ENCODE results near the gene PGP.

PGP gene

GRCh38 chr16:2190659-2191445, 23.8 kb downstream of the PGP start:
- no peaks in the 10 kb centered on the region for H3K36me3 ChIP-seq (ENCODE audit: control insufficient read depth, insufficient read depth, low read length)
- H3K4me1 ChIP-seq (ENCODE audit: control insufficient read depth, insufficient read depth, low read length), result peaks cover 10% of the 10 kb centered on the region
- no peak overlapping the region for H3K4me3 ChIP-seq (ENCODE audit: low read length)
- no peaks in the 10 kb centered on the region for H3K9me3 ChIP-seq (ENCODE audit: control insufficient read depth, low read length)
- peaks cover 20% of the 10 kb centered on the region for H3K27me3 ChIP-seq (ENCODE audit: control insufficient read depth, insufficient read depth, low read length)
- no peak overlapping the region for H3K9ac ChIP-seq (ENCODE audit: low read length)

- Histone ChIP-seq H3K9ac (ENCODE audit: low read length) (no peak overlapping the region), H3K36me3 (ENCODE audit: control insufficient read depth, insufficient read depth, low read length) (no peaks in the 10 kb centered on the region), H3K27me3 (ENCODE audit: control insufficient read depth, insufficient read depth, low read length) (peaks cover 13% of the 10 kb centered on the region), H3K4me3 (ENCODE audit: low read length) (no peak overlapping the region), H3K4me1 (ENCODE audit: control insufficient read depth, insufficient read depth, low read length) (peaks cover 3% of the 10 kb centered on the region), H3K9me3 (ENCODE audit: control insufficient read depth, low read length) (no peaks in the 10 kb centered on the region)
Measured at GRCh38 chr16:2190002-2190658, 24.5 kb downstream of the PGP start.

GRCh38 chr16:2189252-2189893, 25.3 kb downstream of the PGP start:
- Histone ChIP-seq H3K27me3 (ENCODE audit: control insufficient read depth, insufficient read depth, low read length) (peaks cover 5% of the 10 kb centered on the region), H3K4me1 (ENCODE audit: control insufficient read depth, insufficient read depth, low read length) (no peaks in the 10 kb centered on the region)

GRCh38 chr16:2188395-2188794, 26.2 kb downstream of the PGP start:
- H3K36me3 ChIP-seq (ENCODE audit: control insufficient read depth, insufficient read depth, low read length), result no peaks in the 10 kb centered on the region
- H3K4me3 ChIP-seq (ENCODE audit: low read length), result no peak overlapping the region
- H3K4me1 ChIP-seq (ENCODE audit: control insufficient read depth, insufficient read depth, low read length), result no peaks in the 10 kb centered on the region
- H3K9me3 ChIP-seq (ENCODE audit: control insufficient read depth, low read length), result no peaks in the 10 kb centered on the region
- no peak overlapping the region for H3K9ac ChIP-seq (ENCODE audit: low read length)
- H3K27me3 ChIP-seq (ENCODE audit: control insufficient read depth, insufficient read depth, low read length), result no peaks in the 10 kb centered on the region

More at GRCh38 chr16:2189252-2189893, 25.3 kb downstream of the PGP start:
- no peak overlapping the region for H3K9ac ChIP-seq (ENCODE audit: low read length)
- no peaks in the 10 kb centered on the region for H3K36me3 ChIP-seq (ENCODE audit: control insufficient read depth, insufficient read depth, low read length)
- H3K4me3 ChIP-seq (ENCODE audit: low read length), result no peak overlapping the region
- H3K9me3 ChIP-seq (ENCODE audit: control insufficient read depth, low read length), result no peaks in the 10 kb centered on the region

GRCh38 chr16:2187212-2187611, 27.4 kb downstream of the PGP start:
- no peaks in the 10 kb centered on the region for H3K36me3 ChIP-seq (ENCODE audit: control insufficient read depth, insufficient read depth, low read length)
- no peak overlapping the region for H3K9ac ChIP-seq (ENCODE audit: low read length)
- no peak overlapping the region for H3K4me3 ChIP-seq (ENCODE audit: low read length)
- no peaks in the 10 kb centered on the region for H3K4me1 ChIP-seq (ENCODE audit: control insufficient read depth, insufficient read depth, low read length)
- no peaks in the 10 kb centered on the region for H3K9me3 ChIP-seq (ENCODE audit: control insufficient read depth, low read length)
- no peaks in the 10 kb centered on the region for H3K27me3 ChIP-seq (ENCODE audit: control insufficient read depth, insufficient read depth, low read length)

GRCh38 chr16:2186505-2186904, 28.1 kb downstream of the PGP start:
- Histone ChIP-seq H3K9me3 (ENCODE audit: control insufficient read depth, low read length) (no peaks in the 10 kb centered on the region), H3K9ac (ENCODE audit: low read length) (no peak overlapping the region), H3K4me3 (ENCODE audit: low read length) (no peak overlapping the region), H3K27me3 (ENCODE audit: control insufficient read depth, insufficient read depth, low read length) (no peaks in the 10 kb centered on the region), H3K36me3 (ENCODE audit: control insufficient read depth, insufficient read depth, low read length) (no peaks in the 10 kb centered on the region), H3K4me1 (ENCODE audit: control insufficient read depth, insufficient read depth, low read length) (no peaks in the 10 kb centered on the region)

- Histone ChIP-seq H3K4me1 (ENCODE audit: control insufficient read depth, insufficient read depth, low read length) (no peaks in the 10 kb centered on the region), H3K9ac (ENCODE audit: low read length) (no peak overlapping the region), H3K27me3 (ENCODE audit: control insufficient read depth, insufficient read depth, low read length) (no peaks in the 10 kb centered on the region), H3K36me3 (ENCODE audit: control insufficient read depth, insufficient read depth, low read length) (no peaks in the 10 kb centered on the region), H3K4me3 (ENCODE audit: low read length) (no peak overlapping the region), H3K9me3 (ENCODE audit: control insufficient read depth, low read length) (no peaks in the 10 kb centered on the region)
Measured at GRCh38 chr16:2186064-2186463, 28.6 kb downstream of the PGP start.

- H3K9me3 ChIP-seq (ENCODE audit: control insufficient read depth, low read length), result no peaks in the 10 kb centered on the region
- H3K4me3 ChIP-seq (ENCODE audit: low read length), result no peak overlapping the region
- no peaks in the 10 kb centered on the region for H3K27me3 ChIP-seq (ENCODE audit: control insufficient read depth, insufficient read depth, low read length)
- no peak overlapping the region for H3K9ac ChIP-seq (ENCODE audit: low read length)
- H3K36me3 ChIP-seq (ENCODE audit: control insufficient read depth, insufficient read depth, low read length), result no peaks in the 10 kb centered on the region
- no peaks in the 10 kb centered on the region for H3K4me1 ChIP-seq (ENCODE audit: control insufficient read depth, insufficient read depth, low read length)
Measured at GRCh38 chr16:2184962-2185361, 29.7 kb downstream of the PGP start.

- no peaks in the 10 kb centered on the region for H3K36me3 ChIP-seq (ENCODE audit: control insufficient read depth, insufficient read depth, low read length)
- no peak overlapping the region for H3K4me3 ChIP-seq (ENCODE audit: low read length)
- no peak overlapping the region for H3K9ac ChIP-seq (ENCODE audit: low read length)
Measured at GRCh38 chr16:2184346-2184745, 30.3 kb downstream of the PGP start.

GRCh38 chr16:2183671-2184070, 31.0 kb downstream of the PGP start:
- H3K4me3 ChIP-seq (ENCODE audit: low read length), result no peak overlapping the region
- no peaks in the 10 kb centered on the region for H3K4me1 ChIP-seq (ENCODE audit: control insufficient read depth, insufficient read depth, low read length)
- H3K9me3 ChIP-seq (ENCODE audit: control insufficient read depth, low read length), result no peaks in the 10 kb centered on the region
- H3K27me3 ChIP-seq (ENCODE audit: control insufficient read depth, insufficient read depth, low read length), result no peaks in the 10 kb centered on the region
- H3K36me3 ChIP-seq (ENCODE audit: control insufficient read depth, insufficient read depth, low read length), result no peaks in the 10 kb centered on the region
- no peak overlapping the region for H3K9ac ChIP-seq (ENCODE audit: low read length)

More at GRCh38 chr16:2184346-2184745, 30.3 kb downstream of the PGP start:
- Histone ChIP-seq H3K27me3 (ENCODE audit: control insufficient read depth, insufficient read depth, low read length) (no peaks in the 10 kb centered on the region), H3K4me1 (ENCODE audit: control insufficient read depth, insufficient read depth, low read length) (no peaks in the 10 kb centered on the region), H3K9me3 (ENCODE audit: control insufficient read depth, low read length) (no peaks in the 10 kb centered on the region)

GRCh38 chr16:2181952-2182351, 32.7 kb downstream of the PGP start:
- Histone ChIP-seq H3K36me3 (ENCODE audit: control insufficient read depth, insufficient read depth, low read length) (no peaks in the 10 kb centered on the region), H3K27me3 (ENCODE audit: control insufficient read depth, insufficient read depth, low read length) (no peaks in the 10 kb centered on the region)

More at GRCh38 chr16:2181952-2182351, 32.7 kb downstream of the PGP start:
- H3K4me3 ChIP-seq (ENCODE audit: low read length), result no peak overlapping the region
- H3K4me1 ChIP-seq (ENCODE audit: control insufficient read depth, insufficient read depth, low read length), result no peaks in the 10 kb centered on the region
- no peaks in the 10 kb centered on the region for H3K9me3 ChIP-seq (ENCODE audit: control insufficient read depth, low read length)
- no peak overlapping the region for H3K9ac ChIP-seq (ENCODE audit: low read length)

All from mucosa of stomach (tissue), 1 donor.